ENCODE data around the gene ZFTA. TPM values are rescaled to one million over a fixed set of nuclear protein-coding genes. Genes with fewer than 3 reads are reported as not detected.
"Not testable (repeated sequence)": the region's sequence is repeated elsewhere in the genome, so short reads cannot be mapped to it uniquely, and the experiment has no call there.

ZFTA gene
- total and polyA plus RNA-seq, 9 donors, result 20.2 to 64.4 (median 48.3) TPM

GRCh38 chr11:63783925-63784592 lies 15.5 kb upstream of the ZFTA start:
- Histone ChIP-seq H3K4me1 (ENCODE audit: insufficient read depth) (no peaks in the 10 kb centered on the region), H3K27me3 (no peaks in the 10 kb centered on the region), H3K9me3 (no peaks in the 10 kb centered on the region), H3K27ac (no peak overlapping the region), H3K36me3 (no peaks in the 10 kb centered on the region), H3K4me3 (no peak overlapping the region)
- WGBS, 3 donors, result 26 to 38% (median 37%) methylated on average over 7 of the region's 7 CpGs
- no peak for DNase-seq
- intact Hi-C loops (cut with DNase I), result no loop called here
- TF ChIP-seq, protein P1, sequence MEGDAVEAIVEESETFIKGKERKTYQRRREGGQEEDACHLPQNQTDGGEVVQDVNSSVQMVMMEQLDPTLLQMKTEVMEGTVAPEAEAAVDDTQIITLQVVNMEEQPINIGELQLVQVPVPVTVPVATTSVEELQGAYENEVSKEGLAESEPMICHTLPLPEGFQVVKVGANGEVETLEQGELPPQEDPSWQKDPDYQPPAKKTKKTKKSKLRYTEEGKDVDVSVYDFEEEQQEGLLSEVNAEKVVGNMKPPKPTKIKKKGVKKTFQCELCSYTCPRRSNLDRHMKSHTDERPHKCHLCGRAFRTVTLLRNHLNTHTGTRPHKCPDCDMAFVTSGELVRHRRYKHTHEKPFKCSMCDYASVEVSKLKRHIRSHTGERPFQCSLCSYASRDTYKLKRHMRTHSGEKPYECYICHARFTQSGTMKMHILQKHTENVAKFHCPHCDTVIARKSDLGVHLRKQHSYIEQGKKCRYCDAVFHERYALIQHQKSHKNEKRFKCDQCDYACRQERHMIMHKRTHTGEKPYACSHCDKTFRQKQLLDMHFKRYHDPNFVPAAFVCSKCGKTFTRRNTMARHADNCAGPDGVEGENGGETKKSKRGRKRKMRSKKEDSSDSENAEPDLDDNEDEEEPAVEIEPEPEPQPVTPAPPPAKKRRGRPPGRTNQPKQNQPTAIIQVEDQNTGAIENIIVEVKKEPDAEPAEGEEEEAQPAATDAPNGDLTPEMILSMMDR (IDR thresholded peaks at IDR 0.05), result no peak
- TF ChIP-seq EP300 (IDR thresholded peaks at IDR 0.05), result no peak
- no peak for TF ChIP-seq POLR2A (IDR thresholded peaks at IDR 0.05)

DNA sequence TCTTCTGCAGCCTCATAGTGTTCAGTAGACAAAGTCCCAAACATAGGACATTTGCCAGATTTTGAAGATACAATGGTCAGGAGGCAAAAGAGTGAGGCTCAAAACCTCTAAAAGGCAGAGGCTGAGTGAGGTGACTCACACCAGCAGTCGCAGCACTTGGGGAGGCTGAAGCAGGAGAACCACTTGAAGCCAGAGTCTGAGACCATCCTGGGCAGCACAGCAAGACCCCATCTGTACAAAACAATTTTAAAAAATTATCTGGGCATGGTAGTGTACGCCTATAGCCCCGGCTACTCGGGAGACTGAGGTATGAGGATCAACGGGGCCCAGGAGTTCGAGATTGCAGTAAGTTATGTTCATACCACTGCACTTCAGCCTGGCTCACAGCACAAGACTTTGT lies 14.2 kb upstream of the ZFTA start:
- 94 to 98% (median 94%) methylated on average over 6 of the region's 6 CpGs for WGBS, 3 donors
- no peak overlapping the region for H3K4me3 ChIP-seq
- H3K4me1 ChIP-seq (ENCODE audit: insufficient read depth), result no peaks in the 10 kb centered on the region
- no peaks in the 10 kb centered on the region for H3K27me3 ChIP-seq
- intact Hi-C loops (cut with DNase I), result no loop called here
- no peaks in the 10 kb centered on the region for H3K36me3 ChIP-seq
- no peak overlapping the region for H3K27ac ChIP-seq
- no peak for DNase-seq
- TF ChIP-seq, protein P1 (IDR thresholded peaks at IDR 0.05), result no peak
- no peak for TF ChIP-seq POLR2A (IDR thresholded peaks at IDR 0.05)
- no peak for TF ChIP-seq EP300 (IDR thresholded peaks at IDR 0.05)
- H3K9me3 ChIP-seq, result no peaks in the 10 kb centered on the region

- H3K9me3 ChIP-seq, result no peaks in the 10 kb centered on the region
- H3K4me1 ChIP-seq (ENCODE audit: insufficient read depth), result no peaks in the 10 kb centered on the region
- intact Hi-C loops (cut with DNase I), result no loop called here
- TF ChIP-seq POLR2A (IDR thresholded peaks at IDR 0.05) (no peak), EP300 (IDR thresholded peaks at IDR 0.05) (no peak)
- TF ChIP-seq, protein P1 (IDR thresholded peaks at IDR 0.05), result no peak
- H3K27me3 ChIP-seq, result no peaks in the 10 kb centered on the region
- no peak for DNase-seq
- H3K36me3 ChIP-seq, result no peaks in the 10 kb centered on the region
- no peak overlapping the region for H3K4me3 ChIP-seq
- WGBS, 3 donors, result 31 to 41% (median 40%) methylated on average over 2 of the region's 2 CpGs
- no peak overlapping the region for H3K27ac ChIP-seq
These were observed 10.5 kb upstream of the ZFTA start for GRCh38 chr11:63779039-63779438.

- DNase-seq, result no peak
- Histone ChIP-seq H3K27me3 (no peaks in the 10 kb centered on the region), H3K9me3 (no peaks in the 10 kb centered on the region), H3K4me3 (no peak overlapping the region), H3K36me3 (no peaks in the 10 kb centered on the region), H3K4me1 (ENCODE audit: insufficient read depth) (no peaks in the 10 kb centered on the region), H3K27ac (no peak overlapping the region)
- 91 to 93% (median 92%) methylated on average over 3 of the region's 3 CpGs for WGBS, 3 donors
- TF ChIP-seq, protein P1 (IDR thresholded peaks at IDR 0.05), result no peak
- no peak for TF ChIP-seq POLR2A (IDR thresholded peaks at IDR 0.05)
- TF ChIP-seq EP300 (IDR thresholded peaks at IDR 0.05), result no peak
- intact Hi-C loops (cut with DNase I), result no loop called here
These were observed 6.6 kb upstream of the ZFTA start for GRCh38 chr11:63775191-63775590.

DNA sequence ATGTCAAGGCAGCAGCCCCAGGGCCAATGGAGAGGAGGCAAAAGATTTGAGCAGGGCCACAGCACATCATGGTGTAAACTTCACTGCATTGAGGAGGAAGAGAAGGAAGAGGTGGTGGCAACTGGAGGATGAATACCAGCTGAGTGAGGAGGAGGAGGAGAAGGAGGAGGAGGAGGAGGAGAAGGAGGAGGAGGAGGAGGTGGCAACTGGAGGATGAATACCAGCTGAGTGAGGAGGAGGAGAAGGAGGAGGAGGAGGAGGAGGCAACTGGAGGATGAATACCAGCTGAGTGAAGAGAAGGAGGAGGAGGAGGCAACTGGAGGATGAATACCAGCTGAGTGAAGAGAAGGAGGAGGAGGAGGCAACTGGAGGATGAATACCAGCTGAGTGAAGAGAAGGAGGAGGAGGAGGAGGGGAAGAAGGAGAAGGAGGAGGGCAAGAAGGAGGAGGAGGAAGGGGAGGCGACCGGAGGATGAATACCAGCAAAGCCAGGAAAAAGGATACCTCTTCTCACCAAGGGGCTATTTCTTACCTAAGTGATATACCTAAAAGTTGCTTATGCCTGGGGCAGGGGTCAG lies 3.3 kb upstream of the ZFTA start:
- H3K27ac ChIP-seq; H3K27me3 ChIP-seq; H3K4me3 ChIP-seq; intact Hi-C loops (cut with DNase I); H3K4me1 ChIP-seq (ENCODE audit: insufficient read depth); H3K9me3 ChIP-seq; H3K36me3 ChIP-seq; DNase-seq: not testable (repeated sequence)
- WGBS, 3 donors, result 43 to 58% (median 44%) methylated on average over 2 of the region's 2 CpGs
